NB4 (cell line): Measurements from ENCODE around the gene GRM5.

ENCODE experiments used
- CTCF ChIP-seq: IDR thresholded peaks from one replicate; pipeline ENCODE4 v1.5.1; 2012; ENCODE audit warnings: low read depth, low read length
- POLR2A ChIP-seq: IDR thresholded peaks from 2 replicates; pipeline ENCODE4 v1.6.1; 2011; ENCODE audit warnings: mild to moderate bottlenecking; ENCODE audit not compliant: insufficient read length; ENCODE audit errors: extremely low read depth

- TF ChIP-seq CTCF = no peak
- no peak for TF ChIP-seq POLR2A
Observed at GRCh38 chr11:88979641-88980040, 86.1 kb downstream of the GRM5 start.
